Effector CD4-positive, alpha-beta T cell (primary cell): Measurements from ENCODE around the gene TMEM82.

Experiments
- DNase-seq: peaks from one replicate; pipeline ENCODE4 v3.0.0-alpha.2; 2020

Gene TMEM82

DNA sequence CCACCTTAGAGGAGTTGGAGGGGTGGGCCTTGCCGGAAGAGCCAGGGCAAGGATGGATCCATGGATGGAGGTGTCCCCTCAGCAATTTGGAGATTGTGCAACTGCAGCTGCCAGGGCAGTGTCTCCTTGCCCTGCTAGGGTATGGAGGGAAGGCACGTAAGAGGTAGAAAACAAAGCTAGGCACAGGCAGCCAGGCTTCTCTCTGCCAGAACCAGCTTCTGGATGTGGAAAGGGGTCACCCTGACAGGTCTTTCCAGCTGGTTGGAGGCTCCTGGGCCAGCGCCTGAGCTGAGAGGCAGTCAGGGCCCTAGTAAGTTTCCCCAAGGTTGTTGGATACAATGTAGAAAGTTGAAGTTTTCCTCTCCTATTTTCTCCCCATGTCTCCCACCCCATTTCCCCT is 21.4 kb upstream of the TMEM82 start:
- no peak for DNase-seq

DNA sequence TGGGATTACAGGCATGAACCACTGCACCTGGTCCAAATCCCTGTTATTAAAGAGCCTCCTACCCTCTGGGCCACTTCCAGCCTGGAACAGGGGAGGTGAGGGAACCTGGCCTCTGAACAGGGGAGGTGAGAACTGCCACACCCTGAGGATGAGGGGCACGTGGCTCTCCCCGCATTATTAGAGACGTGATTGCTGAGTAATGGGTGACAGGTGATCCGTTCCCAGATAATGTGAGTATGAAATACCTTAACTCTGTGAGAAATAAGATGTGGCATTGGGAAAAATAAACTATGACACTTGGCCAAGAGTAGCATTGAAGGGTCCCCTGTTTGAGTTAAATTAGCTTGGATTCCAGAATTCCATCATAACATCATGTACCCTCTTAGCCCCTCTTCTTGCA is 19.9 kb upstream of the TMEM82 start:
- no peak for DNase-seq

DNA sequence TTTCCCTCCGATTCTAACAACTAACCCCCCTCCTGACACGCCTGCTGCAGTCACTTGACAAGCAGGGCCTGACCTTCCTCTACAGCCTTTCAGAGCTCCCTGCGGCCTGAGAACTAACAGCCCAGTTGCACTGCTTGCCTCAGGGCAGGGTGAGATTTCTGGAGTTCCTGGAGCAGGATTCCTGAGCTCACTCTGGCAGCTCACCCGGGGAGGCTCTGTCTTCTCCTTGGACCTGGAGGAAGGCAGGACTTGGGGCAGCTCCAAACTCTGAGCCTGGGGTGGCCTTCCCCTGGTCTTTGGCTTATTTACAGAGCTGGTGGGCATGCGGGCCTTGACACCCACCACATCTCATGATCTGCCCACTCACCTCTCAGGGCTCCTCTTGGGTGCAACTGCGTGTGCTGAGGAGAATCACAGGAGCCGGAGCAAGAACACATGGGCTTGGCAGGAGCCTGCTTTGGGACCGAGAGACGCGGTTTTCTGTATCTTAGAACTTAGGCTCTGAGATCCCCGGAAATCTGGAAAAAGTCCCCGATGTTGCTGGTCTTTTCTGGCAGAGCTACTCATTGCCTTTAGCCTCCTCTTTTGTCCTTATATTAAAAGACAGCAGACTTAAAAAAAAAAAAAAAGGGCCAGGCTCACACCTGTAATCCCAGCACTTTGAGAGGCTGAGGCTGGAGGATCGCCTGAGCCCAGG is 19.3 kb upstream of the TMEM82 start:
- no peak for DNase-seq

DNA sequence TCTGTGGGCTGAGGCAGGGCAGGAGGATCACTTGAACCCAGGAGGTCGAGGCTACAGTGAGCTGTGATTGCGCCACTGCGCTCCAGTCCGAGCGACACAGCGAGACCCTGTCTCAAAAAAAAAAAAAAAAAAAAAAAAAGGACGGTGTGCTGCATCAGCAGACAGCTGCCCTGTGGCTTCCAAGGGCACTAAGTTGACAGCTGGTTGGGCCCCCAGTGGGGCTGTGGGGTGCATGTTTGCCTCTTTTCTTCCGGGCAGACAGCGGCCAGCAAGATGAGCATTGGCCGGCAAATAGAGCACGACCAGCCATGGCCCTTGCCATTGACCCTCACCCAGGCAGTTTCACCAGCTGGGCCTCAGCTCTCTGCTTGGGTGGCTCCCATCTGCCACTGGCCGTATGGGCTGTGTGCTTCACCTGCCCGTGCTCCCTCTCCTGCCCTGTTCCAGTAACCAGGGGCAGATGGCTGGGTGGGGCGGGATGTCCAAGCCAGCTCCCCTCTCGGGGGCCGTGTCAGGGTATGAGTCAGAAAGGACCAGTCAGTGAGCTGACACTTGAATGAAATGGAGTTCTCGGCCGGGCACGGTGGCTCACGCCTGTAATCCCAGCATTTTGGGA is 18.6 kb upstream of the TMEM82 start:
- DNase-seq: no peak

DNA sequence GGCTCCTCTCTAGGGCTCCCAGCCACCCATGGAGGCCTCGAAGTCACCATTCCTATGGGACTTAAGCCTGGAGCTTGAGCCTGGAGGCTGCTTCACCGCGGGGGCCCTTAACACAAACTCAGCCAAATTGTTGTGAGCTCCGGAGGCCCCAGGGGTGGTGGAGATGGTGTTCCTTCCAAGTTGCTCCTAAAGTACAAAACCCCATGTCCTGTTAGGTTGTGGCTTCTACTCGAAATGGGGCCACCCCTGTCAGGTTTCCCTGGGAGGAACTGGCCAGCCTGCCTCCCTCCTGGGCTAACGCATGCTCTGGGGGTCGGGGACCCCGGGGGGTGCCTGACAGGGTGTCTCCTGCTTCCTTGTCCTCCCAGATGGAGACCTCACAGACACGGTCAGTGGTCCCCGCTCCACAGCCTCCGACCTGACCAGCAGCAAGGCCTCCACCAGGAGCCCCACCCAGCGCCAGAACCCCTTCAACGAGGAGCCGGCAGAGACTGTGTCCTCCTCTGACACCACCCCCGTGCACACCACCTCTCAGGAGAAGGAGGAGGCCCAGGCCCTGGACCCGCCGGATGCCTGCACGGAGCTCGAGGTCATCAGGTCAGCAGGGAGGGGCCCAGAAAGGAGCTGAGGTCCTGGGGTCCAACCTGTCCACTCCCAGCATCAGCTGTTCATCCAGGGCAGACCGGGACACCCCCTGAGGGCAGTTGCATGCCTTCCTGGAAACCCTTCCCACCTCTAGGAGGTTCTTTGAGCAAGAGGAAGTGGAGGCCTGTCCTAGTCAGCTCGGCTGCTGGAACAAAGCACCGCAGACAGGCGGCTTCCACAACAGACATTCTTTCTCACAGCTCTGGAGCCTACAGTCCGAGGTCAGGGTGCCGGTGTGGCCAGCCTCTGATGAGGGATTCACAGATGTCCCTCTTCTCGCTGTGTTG is 17.1 kb upstream of the TMEM82 start:
- no peak for DNase-seq

DNA sequence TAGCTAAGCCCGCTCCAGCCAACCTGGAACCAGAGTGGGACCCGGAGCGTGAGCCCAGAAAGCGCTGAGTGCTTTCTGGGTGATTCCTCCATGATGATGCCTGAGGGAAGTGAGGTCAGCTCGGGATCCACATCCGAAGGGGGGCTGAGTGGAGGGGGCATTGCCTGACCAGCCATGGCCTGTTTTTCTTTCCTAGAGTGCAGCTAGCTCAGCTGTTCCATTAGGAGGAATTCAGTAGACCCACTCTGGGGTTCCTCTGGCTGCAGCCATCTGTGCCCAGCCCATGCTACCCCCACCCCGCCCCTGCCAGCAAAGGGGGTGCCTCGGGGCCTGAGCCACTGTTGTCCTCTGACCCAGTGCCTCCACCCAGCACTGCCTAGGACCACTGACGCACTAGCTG is 15.8 kb upstream of the TMEM82 start:
- no peak for DNase-seq

DNA sequence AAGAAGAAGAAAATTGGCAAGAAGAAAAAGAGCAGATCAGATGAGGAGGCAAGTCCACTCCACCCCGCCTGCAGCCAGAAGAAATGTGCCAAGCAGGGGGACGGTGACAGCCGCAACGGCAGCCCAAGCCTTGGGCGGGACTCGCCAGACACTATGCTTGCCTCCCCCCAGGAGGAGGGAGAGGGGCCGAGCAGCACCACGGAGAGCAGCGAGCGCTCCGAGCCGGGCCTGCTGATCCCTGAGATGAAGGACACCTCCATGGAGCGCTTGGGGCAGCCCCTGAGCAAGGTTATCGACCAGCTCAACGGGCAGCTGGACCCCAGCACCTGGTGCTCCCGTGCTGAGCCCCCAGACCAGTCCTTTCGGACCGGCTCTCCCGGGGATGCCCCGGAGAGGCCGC is 15.3 kb upstream of the TMEM82 start:
- no peak for DNase-seq

DNA sequence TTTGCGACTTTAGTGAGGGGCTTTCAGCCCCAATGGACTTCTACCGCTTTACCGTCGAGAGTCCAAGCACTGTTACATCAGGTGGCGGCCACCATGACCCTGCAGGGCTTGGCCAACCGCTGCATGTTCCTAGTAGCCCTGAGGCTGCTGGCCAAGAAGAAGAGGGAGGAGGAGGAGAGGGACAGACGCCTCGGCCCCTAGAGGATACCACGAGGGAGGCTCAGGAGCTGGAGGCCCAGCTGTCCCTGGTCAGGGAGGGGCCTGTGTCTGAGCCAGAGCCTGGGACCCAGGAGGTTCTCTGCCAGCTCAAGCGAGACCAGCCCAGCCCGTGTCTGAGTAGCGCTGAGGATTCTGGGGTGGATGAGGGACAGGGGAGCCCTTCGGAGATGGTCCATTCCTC is 14.9 kb upstream of the TMEM82 start:
- DNase-seq: no peak

DNA sequence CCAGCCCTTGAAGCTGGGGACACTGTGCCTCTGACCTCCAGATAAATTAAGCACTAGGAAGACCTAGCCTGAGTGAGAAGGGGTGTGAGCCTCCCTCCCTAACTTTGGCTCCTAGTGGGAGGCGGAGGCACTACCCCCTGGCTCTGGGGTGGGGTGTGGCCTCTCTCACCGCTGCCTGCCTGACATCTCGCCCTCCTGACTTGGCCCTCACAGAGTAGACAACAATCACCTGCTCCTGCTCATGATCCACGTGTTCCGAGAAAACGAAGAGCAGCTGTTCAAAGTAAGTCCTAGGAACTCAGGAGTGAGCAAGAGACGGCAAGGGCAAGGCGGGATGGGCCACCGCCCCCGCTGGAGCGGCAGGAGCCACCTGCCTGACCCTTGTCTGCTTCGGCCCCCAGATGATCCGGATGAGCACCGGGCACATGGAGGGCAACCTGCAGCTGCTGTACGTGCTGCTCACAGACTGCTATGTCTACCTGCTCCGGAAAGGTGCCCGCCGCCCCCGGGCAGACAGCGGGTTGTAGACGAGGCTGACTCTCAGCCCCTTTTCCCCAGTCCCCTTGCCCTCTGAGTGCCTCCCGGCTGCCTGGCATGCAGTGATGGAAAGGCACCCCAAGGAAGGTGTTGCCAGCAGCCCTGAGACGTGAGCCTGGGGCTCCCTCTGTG is 14.3 kb upstream of the TMEM82 start:
- no peak for DNase-seq

DNA sequence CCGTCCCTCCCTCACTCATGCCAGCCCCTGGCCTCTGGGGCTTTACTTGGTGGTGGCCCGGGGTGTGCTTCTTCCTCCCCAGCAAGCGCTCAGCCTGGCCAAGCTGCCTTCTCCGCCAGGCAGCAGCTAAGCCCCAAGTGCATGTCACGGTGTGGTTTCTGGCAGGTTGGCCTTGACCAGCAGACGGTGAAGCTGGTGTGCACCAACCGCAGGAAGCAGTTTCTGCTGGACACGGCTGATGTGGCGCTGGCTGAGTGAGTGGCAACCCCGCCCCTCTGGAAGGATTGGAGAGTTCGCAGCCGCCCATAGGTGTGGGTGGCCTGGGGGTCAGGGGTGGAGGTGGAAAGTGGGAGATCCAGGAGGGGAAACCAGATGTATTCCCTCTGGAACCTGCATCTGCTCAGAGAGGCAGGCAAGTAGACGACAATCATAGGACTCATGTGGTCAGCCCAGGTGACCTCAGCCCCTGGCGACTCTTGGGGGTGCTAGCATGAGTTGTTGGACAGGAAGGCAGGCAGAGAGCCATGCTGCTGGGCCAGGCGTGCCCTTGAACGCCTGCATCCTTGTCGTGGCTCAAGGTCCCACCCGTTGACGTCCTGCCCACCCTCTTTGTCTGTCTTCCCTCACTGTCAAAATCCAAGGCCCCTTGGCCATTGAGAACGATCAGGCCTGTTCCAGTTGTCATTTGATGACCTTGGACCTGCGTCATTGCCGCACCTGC is 13.2 kb upstream of the TMEM82 start:
- DNase-seq: no peak

DNA sequence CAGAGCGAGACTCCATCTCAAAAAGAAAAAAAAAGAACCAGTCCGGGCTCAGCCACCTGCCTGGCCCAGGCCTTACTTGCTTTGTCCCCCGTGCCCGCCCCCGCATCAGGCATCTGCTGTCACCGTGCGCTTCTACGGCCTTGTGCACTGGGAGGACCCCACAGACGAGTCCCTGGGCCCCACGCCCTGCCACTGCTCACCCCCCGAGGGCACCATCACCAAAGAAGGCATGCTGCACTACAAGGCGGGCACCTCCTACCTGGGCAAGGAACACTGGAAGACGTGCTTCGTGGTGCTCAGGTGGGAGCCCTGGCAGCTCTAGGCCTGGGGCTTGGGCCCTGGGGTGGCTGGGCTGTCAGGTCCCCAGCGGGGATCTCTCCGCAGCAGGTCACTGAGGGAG is 11.9 kb upstream of the TMEM82 start:
- no peak for DNase-seq

DNA sequence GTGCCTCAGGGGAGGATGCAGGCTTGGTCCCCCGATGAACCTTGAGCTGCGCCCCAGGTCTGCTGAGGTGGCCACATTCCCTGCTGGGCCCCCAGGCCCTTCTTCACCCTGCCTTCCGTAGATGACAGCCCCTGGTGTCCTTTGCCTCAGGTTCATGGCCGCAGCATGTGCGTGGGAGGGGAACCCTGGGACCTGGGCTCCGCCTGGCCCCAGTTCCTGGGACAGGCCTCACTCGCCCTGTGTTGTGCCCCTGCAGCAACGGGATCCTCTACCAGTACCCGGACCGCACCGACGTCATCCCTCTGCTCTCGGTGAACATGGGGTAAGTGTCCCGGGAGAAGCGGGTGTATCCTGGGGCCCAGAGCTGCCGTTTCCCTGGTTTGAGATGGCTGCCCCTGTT is 11.4 kb upstream of the TMEM82 start:
- DNase-seq: no peak

DNA sequence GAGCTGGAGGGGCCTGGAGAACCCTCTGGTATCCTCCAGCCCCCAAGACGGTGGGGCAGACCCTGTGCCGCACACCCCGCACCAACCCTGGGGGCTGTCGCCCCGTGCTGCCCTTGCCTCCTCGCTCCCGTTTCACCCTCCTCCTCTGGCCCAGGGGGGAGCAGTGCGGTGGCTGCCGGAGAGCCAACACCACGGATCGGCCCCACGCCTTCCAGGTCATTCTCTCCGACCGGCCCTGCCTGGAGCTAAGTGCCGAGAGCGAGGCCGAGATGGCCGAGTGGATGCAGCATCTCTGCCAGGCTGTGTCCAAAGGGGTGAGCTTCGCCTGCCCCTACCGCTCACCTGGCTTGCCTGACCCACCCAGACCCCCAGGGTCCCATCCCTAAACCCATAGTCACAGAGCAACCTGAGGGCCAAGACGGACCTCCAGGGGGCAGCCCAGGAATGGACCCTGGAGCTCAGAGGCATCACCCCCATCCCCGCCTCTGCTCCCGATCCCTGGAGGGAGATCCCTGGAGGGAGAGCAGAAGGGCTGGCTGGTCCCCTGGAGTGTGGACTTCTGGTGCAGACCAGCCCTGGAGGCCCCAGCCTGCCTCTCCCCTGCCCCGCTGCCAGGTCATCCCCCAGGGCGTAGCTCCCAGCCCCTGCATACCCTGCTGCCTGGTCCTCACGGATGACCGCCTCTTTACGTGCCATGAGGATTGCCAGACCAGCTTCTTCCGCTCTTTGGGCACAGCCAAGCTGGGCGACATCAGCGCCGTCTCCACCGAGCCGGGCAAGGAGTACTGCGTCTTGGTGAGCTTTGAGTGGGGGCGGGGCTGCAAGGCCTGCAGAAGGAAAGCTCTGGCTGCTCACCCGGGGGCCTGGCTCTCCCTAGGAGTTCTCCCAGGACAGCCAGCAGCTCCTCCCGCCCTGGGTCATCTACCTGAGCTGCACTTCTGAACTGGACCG is 10.3 kb upstream of the TMEM82 start:
- DNase-seq: no peak

DNA sequence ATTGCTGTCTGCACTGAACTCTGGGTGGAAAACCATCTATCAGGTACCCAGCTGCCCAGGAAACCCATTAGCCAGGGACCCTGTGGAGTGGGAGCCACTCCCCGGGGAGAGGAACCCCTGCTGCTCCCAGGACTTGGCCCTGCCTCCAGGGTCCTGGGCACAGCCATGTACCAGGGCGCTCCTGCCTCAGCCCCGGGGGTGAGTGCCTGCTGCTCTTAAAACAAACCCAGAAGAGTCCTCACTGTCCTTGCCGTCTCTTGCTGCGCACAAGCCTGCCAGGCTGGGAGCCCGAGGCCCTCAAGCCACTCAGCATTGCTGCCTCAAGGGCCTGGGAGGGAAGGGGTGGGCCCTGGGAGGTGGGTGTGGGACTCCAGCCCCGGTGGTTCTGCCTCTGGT is 9.6 kb upstream of the TMEM82 start:
- no peak for DNase-seq

DNA sequence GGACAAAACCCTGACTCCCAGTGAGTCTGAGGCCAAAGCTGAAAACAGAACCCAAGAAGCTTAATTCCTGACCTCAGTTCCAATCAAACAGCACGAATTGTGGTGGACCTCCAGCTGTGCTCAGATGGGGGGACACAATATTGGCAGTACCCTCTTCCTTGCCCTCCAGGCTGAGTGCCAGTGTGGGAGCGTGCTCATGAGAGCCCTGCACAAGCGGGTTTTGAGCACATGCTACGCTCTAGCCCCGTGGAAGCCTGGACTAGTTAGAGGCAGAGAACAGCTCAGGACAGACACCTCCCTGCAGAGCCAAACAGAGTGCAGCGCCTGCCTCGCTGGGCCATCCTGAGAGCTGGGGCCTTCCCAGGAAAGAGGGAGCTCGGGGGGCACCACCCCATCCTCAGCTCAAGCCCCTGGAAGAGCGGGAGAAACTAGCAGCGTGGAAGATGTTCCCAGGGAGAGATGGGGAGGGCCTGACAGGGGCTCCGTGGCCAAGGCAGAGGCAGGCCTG is 9.0 kb upstream of the TMEM82 start:
- DNase-seq: no peak

DNA sequence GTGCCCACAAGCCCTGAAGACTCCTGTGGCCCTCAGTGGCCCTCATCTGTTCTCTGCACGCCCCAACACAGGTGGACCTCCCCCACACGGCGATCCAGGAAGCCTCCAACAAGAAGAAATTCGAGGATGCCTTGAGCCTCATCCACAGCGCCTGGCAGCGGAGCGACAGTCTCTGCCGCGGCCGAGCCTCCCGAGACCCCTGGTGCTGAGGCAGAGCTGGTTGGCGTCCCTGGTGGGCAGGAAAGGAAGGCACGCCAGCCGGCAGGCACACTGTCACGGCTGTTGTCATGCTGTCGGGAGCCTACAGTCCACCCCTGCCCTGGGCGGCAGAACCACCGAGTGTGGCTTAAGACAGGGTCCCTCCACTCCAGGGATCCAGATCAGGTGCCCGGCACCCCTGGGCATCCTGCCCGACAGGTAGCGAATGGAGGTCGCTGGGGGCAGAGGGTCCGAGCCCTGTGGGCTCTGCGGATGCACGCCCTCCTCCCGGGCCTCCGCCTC is 8.5 kb upstream of the TMEM82 start:
- DNase-seq: no peak

DNA sequence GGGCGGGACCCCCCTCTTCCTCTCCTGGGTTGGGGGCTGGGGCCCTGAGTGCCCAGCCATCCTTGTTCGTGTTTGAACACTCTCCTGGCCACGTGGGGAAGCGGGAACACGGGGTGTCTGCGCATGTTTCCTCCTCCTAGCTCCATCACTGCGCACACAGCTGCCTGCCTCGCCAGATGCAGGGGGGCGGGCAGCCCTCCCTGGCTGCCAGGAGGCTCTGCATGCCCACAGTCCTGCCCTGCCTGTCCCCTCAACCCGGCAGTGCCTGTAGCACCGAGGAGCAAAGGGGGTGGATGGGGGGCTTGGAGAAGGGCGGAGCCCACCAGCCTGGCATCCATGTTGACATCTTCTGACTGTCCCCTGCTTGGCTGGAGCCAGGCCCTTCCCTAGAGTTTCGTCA is 8.0 kb upstream of the TMEM82 start:
- no peak for DNase-seq

DNA sequence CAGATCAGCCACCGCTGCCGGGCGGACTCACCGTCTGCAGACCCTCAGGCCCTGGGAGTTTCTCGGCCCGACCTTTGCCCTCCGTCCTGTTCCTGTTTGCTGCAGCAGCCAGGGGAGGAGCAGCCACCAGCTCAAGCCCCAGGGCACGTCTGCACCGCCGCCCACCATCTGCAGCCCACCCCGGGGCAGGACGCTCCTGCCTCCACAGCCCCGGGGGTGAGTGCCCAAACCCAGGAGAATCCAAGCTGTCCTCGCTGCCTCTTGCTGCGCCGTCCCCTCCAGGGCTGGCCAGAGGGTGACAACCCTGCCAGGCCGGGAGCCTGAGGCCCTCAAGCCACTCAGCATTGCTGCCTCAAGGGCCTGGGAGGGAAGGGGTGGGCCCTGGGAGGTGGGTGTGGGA is 7.4 kb upstream of the TMEM82 start:
- DNase-seq: no peak

DNA sequence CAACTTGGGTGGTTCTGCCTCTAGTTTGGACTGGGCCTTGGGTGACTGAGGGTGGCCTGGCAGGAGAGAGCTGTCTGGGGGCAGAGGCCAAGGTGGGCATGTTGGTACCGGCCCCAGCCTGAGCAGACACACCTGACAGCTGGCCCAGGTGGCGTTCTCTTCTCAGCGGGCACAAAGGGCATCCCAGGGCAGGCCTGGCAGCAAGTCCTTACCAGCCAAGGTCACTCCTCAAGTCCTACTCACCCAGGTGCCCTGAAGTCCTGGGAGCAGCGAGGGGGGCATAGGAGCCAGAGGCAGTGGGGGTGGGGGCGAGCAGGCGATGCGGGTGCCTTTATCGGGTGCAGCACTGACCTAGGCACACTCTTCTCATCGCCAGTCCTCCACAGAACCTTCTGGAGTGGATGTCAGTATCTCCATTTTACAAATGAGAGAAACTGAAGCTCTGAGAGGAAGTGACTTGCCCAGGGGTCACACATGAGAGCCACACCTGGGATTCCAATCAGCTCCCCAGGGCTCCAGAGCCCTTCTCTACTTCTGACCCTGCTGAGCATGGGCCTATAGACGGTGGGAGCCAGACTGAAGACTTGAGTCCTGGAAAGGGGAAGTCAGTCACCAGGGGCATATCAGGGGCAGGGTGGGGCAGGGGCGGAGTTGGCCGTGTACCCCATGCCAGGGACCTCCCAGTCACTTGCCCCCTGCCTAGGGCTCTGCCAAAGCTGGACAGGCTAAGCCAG is 6.8 kb upstream of the TMEM82 start:
- DNase-seq: no peak
